Stimulated activated CD8-positive, alpha-beta memory T cell treated with anti-CD3 and anti-CD28 coated beads, Interleukin-7, amount 100 ng/mL, for 48 hours (primary cell): ENCODE measurements around the gene HOXB7.

Experiments used
- DNase-seq, 2 donors: peaks; one replicate each; pipeline ENCODE4 v3.0.0-alpha.2; 2020; ENCODE audit warnings: low read depth in 1 of 2; ENCODE audit errors: extremely low read depth in 1 of 2

HOXB7 gene

DNA sequence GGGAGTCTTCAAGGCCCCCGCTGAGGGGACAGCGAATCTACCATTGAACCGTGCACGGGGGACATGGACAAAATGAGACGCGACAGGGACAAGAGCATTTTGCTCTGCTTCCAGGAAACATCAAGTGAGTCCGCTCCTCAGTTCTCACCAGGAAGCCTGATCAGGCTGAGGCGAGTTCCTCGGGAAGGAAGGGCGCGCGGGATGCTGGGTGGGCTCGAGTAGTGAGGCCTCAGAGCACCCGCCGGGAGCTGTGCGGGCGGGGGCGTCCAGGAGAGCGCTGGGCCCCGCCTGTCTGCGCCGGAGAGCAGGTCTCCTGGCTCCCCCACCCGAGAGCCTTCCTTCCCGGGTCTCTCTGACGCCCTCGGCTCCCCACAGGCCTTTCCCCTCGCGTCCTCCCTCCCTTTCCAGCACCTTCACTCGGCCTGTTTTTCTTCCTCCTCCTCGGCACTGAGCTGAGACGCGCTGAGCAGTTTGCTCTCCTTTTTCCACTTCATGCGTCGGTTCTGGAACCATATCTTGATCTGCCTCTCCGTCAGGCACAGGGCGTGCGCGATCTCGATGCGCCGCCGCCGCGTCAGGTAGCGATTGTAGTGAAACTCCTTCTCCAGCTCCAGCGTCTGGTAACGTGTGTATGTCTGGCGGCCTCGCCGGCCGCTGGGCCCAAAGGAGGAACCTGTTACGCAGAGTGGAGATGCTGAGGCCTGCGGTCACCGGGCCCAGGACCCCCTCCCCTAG, 14.7 kb downstream of the HOXB7 start:
- DNase-seq: no peak

DNA sequence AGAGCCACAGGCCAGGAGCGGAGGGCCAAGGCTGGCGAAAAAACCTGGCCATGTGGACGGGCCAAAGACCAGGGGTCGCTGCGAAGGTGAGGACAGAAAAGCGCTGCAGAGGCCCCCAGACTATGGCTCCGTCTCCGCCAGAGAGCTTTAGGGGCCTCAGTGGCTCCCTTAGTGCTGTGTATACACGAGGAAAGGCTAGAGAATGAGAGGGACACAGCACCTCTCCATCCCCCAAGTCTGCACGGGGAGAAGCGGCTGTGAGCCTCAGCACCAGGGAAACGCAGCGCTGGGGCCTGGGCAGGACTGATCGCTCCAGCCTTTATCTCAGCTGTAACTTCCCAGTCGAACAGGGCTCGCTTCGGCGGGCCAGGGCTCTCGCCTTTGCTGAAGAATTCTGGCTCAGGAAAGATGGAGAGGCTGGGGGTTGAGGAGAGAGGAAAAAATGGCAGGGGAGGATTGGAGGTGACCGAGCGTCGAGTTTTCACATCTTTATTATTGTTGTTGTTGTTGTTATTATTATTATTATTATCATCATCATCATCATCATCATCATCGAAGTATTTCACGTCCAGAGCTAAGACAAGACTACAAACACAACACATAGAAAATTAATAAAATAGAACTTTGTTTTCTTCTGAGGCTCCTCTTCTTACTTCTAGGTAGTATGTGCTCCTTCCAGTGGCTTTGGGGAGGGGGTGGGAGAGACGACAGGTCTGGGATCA, 15.4 kb downstream of the HOXB7 start:
- DNase-seq: no peak

GRCh38 chr17:48594538-48595277, 16.1 kb downstream of the HOXB7 start:
- no peak for DNase-seq

DNA sequence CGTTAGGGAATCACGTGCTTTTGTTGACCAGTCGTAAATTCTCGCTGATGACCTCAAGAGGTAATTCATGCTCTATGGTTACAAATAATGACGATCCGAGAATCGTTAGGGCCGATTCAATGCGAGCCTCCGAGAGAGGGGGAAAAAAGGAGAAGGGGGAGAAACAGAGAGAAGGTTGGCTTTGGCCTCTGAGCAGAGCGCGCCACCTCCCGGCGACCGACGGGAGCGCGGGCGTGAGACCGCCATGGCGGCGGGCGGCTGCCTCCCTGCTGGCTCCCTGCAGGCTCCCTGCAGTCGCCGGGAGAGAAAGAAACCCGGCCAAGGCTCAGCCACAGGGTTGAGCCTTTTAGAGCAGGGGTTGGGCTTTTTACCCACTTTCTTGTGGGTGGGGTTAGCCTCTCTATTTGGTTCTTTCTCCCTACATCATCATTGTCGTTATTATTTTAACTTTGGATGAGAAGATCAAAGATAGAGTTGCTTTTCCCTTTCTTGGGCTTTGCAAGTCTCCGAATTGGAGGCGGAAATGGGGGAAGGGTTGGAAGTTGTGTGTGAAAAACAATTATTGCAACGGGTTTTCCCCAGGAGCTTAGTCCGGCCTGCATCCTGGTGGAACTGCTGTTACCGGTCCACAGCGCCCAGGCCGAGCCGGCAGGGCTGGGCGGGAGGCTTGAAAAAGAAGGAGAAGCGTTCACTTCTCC, 16.8 kb downstream of the HOXB7 start:
- peak in 1 of 2 donors; percentile 52 for DNase-seq

- DNase-seq: no peak
These were observed 17.5 kb downstream of the HOXB7 start, which contains the start of gene HOXB5 for GRCh38 chr17:48593126-48593829. Gene HOXB5 (minus strand): TSS chr17:48593779. CDS start chr17:48593682, 97 bp downstream.

DNA sequence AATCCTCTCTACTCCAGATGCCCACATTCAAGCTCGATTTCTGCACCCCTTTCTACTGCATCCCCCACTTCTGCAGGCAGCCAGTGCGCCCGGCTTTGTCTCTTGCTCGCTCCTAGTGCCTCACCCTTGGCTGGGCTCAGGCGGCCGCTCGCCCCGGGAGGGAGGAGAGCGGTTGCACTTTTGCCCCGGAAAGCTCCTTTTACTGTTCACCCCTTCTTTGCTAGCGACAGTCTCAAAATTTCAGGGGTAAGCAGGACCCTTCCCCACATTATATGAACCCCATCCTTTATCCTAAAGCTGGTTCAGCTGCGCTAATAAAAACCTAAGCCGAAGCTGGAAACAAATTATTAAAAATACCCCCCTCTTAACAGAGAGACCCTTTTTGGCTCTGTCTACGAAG, 18.2 kb downstream of the HOXB7 start:
- DNase-seq: no peak

DNA sequence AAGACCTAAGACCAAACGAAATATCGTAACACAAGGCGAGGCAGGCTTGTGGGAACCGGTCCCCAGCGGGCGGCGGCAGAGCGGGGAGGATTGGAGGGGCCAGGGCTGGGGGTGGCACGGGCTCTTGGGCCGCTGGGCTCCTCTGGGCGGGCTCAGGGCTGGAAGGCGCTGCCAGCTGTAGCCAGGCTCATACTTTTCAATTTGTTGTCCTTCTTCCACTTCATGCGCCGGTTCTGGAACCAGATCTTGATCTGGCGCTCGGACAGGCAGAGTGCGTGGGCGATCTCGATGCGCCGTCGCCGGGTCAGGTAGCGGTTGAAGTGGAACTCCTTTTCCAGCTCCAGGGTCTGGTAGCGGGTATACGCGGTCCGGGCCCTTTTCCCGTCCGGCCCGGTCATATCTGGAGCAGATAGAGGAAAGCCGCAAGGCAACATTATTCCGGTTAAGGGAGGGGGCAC, 18.7 kb downstream of the HOXB7 start:
- no peak for DNase-seq

GRCh38 chr17:48591255-48592056, 19.4 kb downstream of the HOXB7 start:
- DNase-seq: no peak

DNA sequence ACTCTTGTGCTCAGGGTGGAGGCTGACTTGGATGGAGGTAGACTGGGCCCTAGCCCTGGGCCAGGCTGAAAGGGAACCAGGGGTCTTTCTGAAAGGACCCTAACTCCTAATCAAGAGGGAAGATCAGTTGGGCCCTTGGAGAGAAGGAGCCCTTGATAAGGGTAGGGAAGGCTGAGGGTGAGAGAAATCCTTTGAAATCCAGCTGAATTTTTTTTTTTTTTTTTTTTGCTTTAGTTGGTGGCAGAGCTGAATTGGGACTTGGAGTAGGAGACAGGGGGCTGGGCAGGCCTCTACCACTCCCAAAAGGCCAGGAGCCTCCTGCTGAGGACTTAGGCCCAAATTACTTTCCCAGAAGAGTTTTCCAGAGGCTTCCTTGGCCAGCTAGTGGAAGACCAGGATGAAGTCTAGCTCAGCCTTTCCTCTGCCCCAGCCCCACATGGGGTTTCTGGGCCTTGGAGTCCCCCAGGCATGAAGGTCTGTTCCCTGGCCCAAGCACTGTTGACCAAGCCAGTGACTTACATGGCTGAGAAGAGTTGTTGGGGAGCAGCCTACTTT, 20.1 kb downstream of the HOXB7 start:
- no peak for DNase-seq

DNA sequence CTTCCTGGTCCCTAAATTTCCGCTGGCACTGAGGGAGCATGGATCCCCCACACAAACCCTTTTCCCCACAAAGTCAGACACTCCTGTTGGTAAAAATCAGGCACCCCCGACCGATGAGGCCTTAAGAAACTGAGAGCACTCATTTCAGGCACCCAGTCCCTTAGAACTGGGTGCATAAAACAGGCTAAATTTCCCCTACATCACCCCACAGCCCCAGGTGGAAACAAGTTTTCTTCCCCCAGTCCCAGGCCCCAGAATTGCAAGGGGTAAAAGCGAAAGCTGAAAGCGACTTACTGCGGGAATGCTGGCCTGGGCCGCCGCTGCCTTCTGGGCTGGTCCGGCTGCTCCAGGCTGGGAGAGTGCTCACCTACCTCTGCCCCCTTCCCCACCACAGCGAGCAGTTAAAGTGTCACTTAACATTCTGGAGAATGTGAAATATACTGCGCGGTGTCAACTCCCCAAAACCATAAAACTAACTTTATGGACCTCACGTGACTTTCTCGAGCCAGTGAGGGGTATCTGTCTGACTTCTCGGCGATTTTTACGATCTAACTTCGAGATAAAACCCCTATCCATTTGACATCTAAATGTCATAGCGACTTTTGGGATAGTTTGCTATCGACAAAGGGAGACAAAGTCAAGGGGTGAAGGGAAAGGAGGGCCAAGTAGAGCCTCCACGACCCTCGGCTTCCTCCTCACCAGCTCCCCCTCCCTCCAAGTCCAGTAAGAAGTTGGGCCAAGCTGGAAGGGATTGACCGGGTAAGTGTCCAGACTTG, 20.8 kb downstream of the HOXB7 start, which contains the start of gene HOXB3:
Gene HOXB3 (minus strand): TSS at position 411 of the 776 bp plus-strand sequence. CDS start 37,767 bp downstream, outside the sequence.
- DNase-seq: no peak

GRCh38 chr17:48589060-48589830, 21.6 kb downstream of the HOXB7 start:
- no peak for DNase-seq

- no peak for DNase-seq
These were observed 22.3 kb downstream of the HOXB7 start for GRCh38 chr17:48588528-48588927.

- DNase-seq: no peak
These were observed 22.8 kb downstream of the HOXB7 start for GRCh38 chr17:48588074-48588415.

DNA sequence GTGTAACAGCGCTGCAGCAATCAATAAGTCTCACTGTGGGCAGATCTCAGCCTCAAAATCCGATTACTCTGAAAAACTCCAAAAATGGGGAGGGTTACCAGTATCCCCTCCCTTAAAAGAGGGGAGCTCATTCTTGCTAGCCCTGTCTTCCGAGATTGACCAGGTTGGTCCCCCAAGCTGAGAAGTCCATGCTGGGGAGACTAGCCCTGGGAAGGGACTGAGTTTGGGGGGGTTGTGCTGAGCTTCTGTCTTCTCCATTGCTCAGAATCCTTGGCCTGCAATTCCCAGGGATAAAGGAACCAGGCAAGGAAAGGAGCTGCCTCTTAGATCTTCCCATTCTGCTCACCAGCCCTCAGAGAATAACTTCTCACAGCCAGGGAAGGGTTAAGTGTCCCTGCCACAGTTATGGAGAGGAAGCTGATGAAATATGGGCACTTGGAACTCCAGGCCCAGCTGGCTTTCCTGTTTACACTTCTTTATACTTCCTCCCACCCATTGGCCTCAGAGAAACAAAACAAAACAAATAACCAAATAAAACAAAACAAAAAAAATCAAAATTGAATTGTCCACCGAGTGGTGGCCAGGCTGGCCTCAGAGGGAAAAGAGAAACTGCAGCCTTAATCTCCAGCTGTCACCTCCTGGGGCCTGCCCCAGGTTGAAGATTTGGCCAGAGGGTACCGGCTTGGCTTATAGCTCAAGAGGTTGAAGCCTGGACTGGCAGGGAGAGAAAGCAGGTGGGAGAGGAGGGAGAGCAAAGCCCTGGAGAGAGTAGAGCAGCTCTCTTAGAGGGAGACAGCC, 23.3 kb downstream of the HOXB7 start:
- no peak for DNase-seq

- no peak for DNase-seq
These were observed 24.2 kb downstream of the HOXB7 start for GRCh38 chr17:48586355-48587258.

DNA sequence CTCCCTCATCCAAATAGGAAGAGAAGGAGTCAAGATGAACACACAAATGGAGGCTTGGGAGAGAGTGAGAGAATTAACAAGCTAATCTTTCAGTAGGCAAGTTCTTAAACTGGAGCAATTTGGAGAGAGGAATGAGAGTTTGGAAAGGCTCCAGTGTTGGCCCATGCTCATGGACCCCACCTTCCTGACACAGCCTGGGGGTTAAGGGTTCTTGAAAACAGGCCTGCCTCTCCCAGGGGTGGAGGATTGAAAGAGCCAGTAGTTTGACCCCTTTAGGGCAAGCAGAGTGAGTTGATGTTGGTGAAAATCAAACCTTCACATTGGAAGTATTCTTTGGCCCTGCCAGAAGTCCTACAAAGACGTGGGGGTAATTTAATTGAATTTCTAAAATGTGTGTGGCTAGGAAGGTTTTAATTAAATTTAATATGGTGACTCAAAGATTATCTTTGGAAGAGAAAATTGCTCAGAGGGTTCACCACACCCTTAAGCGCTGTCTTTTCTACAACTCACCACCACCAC, 26.5 kb downstream of the HOXB7 start:
- DNase-seq: no peak
